ENCODE results near the gene SORCS2. TPM values are rescaled to one million over a fixed set of nuclear protein-coding genes. Genes with fewer than 3 reads are reported as not detected.

Gene SORCS2
- total RNA-seq, 1 donor from 2014 or later: 5.2 TPM

GRCh38 chr4:7694324-7694723 is 502.0 kb downstream of the SORCS2 start:
- Histone ChIP-seq H3K4me1 (no peaks in the 10 kb centered on the region), H3K9ac (no peak overlapping the region), H3K27ac (no peak overlapping the region), H3K36me3 (no peaks in the 10 kb centered on the region), H3K27me3 (no peaks in the 10 kb centered on the region), H3K4me3 (no peak overlapping the region), H4K20me1 (ENCODE audit: low read depth) (no peaks in the 10 kb centered on the region), H3F3A (ENCODE audit: low read depth) (no peaks in the 10 kb centered on the region), H3K79me2 (ENCODE audit: low read depth) (no peaks in the 10 kb centered on the region), H2AFZ (replicated peaks) (no peak overlapping the region), H3K9me3 (ENCODE audit: low read depth) (no peaks in the 10 kb centered on the region), H3K4me2 (no peak overlapping the region)
- peaks cover 7% of the 10 kb centered on the region for H3K4me1 Mint-ChIP-seq
- no peak for TF ChIP-seq CTCF (IDR thresholded peaks at IDR 0.05)
- no peak for TF ChIP-seq EZH2 (IDR thresholded peaks at IDR 0.05)
- TF ChIP-seq EZH2phosphoT487 (IDR thresholded peaks at IDR 0.05): no peak
- no peak overlapping the region for H3K4me3 Mint-ChIP-seq
- peak overlapping the region; percentile 87 for H3K27ac Mint-ChIP-seq
- H3K36me3 Mint-ChIP-seq: no peaks in the 10 kb centered on the region
- peaks cover 14% of the 10 kb centered on the region for H3K27me3 Mint-ChIP-seq (ENCODE audit: insufficient read depth, low read depth)
- no peak for DNase-seq (ENCODE audit: low spot score)
- H3K9me3 Mint-ChIP-seq: no peaks in the 10 kb centered on the region

- Histone ChIP-seq H3K9ac (no peak overlapping the region), H4K20me1 (ENCODE audit: low read depth) (no peaks in the 10 kb centered on the region), H3K27ac (no peak overlapping the region), H3F3A (ENCODE audit: low read depth) (no peaks in the 10 kb centered on the region), H3K36me3 (no peaks in the 10 kb centered on the region), H3K9me3 (ENCODE audit: low read depth) (no peaks in the 10 kb centered on the region), H3K79me2 (ENCODE audit: low read depth) (no peaks in the 10 kb centered on the region), H3K4me2 (no peak overlapping the region), H3K4me1 (peaks cover 4% of the 10 kb centered on the region), H3K27me3 (no peaks in the 10 kb centered on the region), H3K4me3 (no peak overlapping the region), H2AFZ (replicated peaks) (no peak overlapping the region)
- Mint-ChIP-seq H3K27me3 (ENCODE audit: insufficient read depth, low read depth) (peaks cover 14% of the 10 kb centered on the region), H3K36me3 (no peaks in the 10 kb centered on the region), H3K9me3 (no peaks in the 10 kb centered on the region), H3K4me3 (no peak overlapping the region), H3K27ac (peak overlapping the region; percentile 89), H3K4me1 (peaks cover 14% of the 10 kb centered on the region)
- DNase-seq (ENCODE audit: low spot score): no peak
- TF ChIP-seq EZH2phosphoT487 (IDR thresholded peaks at IDR 0.05) (no peak), EZH2 (IDR thresholded peaks at IDR 0.05) (no peak), CTCF (IDR thresholded peaks at IDR 0.05) (no peak)
Measured at GRCh38 chr4:7697343-7697742, 505.0 kb downstream of the SORCS2 start.

GRCh38 chr4:7697821-7698220 is 505.5 kb downstream of the SORCS2 start:
- no peak overlapping the region for H3K4me3 Mint-ChIP-seq
- Histone ChIP-seq H2AFZ (replicated peaks) (no peak overlapping the region), H3K4me2 (no peak overlapping the region), H3K36me3 (no peaks in the 10 kb centered on the region), H3K27ac (no peak overlapping the region), H3F3A (ENCODE audit: low read depth) (no peaks in the 10 kb centered on the region), H4K20me1 (ENCODE audit: low read depth) (no peaks in the 10 kb centered on the region), H3K4me3 (no peak overlapping the region), H3K27me3 (no peaks in the 10 kb centered on the region), H3K9ac (no peak overlapping the region), H3K9me3 (ENCODE audit: low read depth) (no peaks in the 10 kb centered on the region), H3K4me1 (peaks cover 4% of the 10 kb centered on the region), H3K79me2 (ENCODE audit: low read depth) (no peaks in the 10 kb centered on the region)
- no peak for DNase-seq (ENCODE audit: low spot score)
- H3K27me3 Mint-ChIP-seq (ENCODE audit: insufficient read depth, low read depth): peaks cover 14% of the 10 kb centered on the region
- H3K36me3 Mint-ChIP-seq: no peaks in the 10 kb centered on the region
- H3K27ac Mint-ChIP-seq: no peak overlapping the region
- peaks cover 14% of the 10 kb centered on the region for H3K4me1 Mint-ChIP-seq
- TF ChIP-seq EZH2phosphoT487 (IDR thresholded peaks at IDR 0.05) (no peak), CTCF (IDR thresholded peaks at IDR 0.05) (no peak), EZH2 (IDR thresholded peaks at IDR 0.05) (no peak)
- no peaks in the 10 kb centered on the region for H3K9me3 Mint-ChIP-seq

All from neural progenitor cell (in vitro differentiated cells).